HG02943 (cell line): Measurements from ENCODE around the gene ZGPAT.
"Not testable (repeated sequence)": the region's sequence is repeated elsewhere in the genome, so short reads cannot be mapped to it uniquely, and the experiment has no call there.

Experiments
- ATAC-seq: cut with Tn5 transposase; IDR thresholded peaks from one replicate; pipeline ENCODE4 v1.9.1; 2021; ENCODE audit warnings: mild to moderate bottlenecking, low read depth, moderate library complexity; ENCODE audit not compliant: unreplicated experiment

The ZGPAT gene

GRCh38 chr20:63702036-63702665 lies 5.7 kb upstream of the ZGPAT start:
- no peak for ATAC-seq

GRCh38 chr20:63702751-63703470 lies 4.9 kb upstream of the ZGPAT start:
- no peak for ATAC-seq

GRCh38 chr20:63703471-63703975 lies 4.3 kb upstream of the ZGPAT start:
- ATAC-seq = no peak

GRCh38 chr20:63703976-63704748 lies 3.7 kb upstream of the ZGPAT start:
- ATAC-seq = no peak

GRCh38 chr20:63704749-63705117 lies 3.1 kb upstream of the ZGPAT start:
- no peak for ATAC-seq

GRCh38 chr20:63705232-63706026 lies 2.4 kb upstream of the ZGPAT start:
- no peak for ATAC-seq

GRCh38 chr20:63706027-63706695 lies 1.7 kb upstream of the ZGPAT start:
- no peak for ATAC-seq

- peak; percentile 26 for ATAC-seq
These were observed 834 bp upstream of the ZGPAT start for GRCh38 chr20:63706852-63707557.

GRCh38 chr20:63708301-63709148 lies 686 bp downstream of the ZGPAT start:
- ATAC-seq = no peak

GRCh38 chr20:63709149-63709527 lies 1.3 kb downstream of the ZGPAT start:
- no peak for ATAC-seq

- ATAC-seq = no peak
These were observed 3.3 kb downstream of the ZGPAT start for GRCh38 chr20:63711085-63711645.

- ATAC-seq = no peak
These were observed 4.4 kb downstream of the ZGPAT start for GRCh38 chr20:63712191-63712590.

GRCh38 chr20:63714858-63715257 lies 7.0 kb downstream of the ZGPAT start:
- no peak for ATAC-seq

- no peak for ATAC-seq
These were observed 11.2 kb downstream of the ZGPAT start for GRCh38 chr20:63718996-63719395.

- ATAC-seq = not testable (repeated sequence)
These were observed 15.3 kb downstream of the ZGPAT start for GRCh38 chr20:63722967-63723622.

GRCh38 chr20:63730189-63730733 lies 22.4 kb downstream of the ZGPAT start:
- not testable (repeated sequence) for ATAC-seq

GRCh38 chr20:63731410-63731809 lies 23.6 kb downstream of the ZGPAT start:
- no peak for ATAC-seq
